ENCODE data around the gene BBC3.

The BBC3 gene

GRCh38 chr19:47230054-47230920 is 712 bp downstream of the BBC3 start:
- no peak for DNase-seq

DNA sequence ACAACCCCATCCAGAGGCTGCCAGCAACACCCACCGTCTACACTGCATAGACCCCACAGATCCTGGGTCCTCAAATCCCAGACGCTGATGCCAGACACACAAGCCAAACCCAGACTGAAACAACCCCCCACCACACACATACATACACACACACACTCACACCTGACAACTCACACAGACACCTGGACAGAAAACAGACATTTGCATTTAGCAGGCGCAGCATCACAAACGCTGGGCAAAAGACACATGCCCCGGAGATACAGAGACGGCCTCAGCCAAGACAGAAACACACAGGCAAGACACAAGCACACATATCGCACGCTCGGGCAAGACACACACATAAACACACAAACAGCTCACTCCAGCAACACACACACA is 1.3 kb downstream of the BBC3 start:
- DNase-seq: no peak

DNA sequence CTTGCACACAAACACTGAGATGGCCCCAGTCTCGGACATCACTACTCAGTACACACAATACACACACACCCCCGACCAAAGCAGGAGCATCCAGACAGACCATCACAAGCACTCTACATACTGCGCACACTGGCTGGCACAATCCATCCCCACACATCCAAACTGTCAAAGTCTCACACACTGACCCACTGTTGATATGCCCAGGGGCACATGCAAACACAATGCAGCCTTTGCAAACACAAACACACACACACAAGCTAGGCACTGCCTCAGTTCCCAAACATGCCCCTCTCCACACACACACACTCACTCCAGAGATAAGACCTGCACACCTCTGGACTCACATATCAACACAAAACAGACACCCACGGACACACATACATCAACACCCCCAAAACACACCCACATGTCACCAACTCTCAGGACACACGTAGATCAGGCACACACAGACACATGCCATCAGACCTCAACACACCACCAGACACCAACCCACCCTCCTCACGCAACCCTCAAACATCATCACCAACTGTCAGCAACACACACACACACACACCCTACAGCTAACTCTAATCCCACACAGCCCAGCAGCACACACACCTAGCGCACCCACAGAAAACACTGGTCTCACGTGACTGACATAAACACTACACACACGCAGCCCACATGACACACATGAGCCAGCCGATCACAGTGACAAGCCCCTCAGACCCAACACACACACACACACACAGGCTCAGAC is 1.9 kb downstream of the BBC3 start:
- DNase-seq: no peak

- no peak for DNase-seq
These were observed 2.6 kb downstream of the BBC3 start for GRCh38 chr19:47228168-47228936.

DNA sequence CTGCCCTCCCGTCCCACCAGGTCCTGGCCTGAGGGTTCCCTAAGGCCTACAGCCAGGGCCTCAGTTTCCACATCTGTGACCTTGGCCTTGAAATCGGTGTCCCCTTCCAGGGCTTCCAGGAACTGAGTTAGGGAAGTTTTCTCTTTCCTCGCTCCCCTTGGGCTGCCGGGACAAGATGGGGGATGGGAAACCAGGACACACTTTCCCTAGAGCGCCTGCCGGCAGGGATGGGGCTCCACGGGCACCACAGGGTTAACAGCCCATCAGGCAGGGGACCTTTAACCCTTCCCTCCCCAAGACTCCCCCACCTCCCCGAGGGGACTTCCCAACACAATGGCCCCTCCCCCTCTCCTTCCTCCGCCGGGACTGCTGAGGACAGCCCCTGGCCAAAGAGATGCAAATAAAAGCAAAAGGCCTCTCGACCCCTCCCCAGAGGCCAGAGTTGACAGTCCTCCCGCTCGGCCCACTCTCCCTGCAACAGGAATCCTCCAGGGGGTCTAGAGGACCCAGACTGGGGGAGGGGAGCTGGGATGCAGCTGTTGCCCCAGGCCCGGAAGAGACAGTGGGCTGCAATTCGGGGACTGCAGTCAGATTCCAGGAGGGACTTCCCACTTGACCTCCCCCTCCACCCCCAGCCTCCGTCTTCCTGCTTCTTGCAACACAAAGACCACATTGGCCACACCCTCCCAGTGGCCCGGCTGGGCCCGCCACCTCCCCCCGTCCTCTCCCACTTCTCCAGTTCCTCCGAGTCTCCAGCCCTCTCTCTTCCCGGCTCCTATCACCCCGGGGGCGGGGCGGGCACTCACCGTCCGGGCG is 3.4 kb downstream of the BBC3 start:
- DNase-seq: no peak

GRCh38 chr19:47226426-47227351 is 4.3 kb downstream of the BBC3 start:
- no peak for DNase-seq

GRCh38 chr19:47225746-47226425 is 5.1 kb downstream of the BBC3 start:
- no peak for DNase-seq

DNA sequence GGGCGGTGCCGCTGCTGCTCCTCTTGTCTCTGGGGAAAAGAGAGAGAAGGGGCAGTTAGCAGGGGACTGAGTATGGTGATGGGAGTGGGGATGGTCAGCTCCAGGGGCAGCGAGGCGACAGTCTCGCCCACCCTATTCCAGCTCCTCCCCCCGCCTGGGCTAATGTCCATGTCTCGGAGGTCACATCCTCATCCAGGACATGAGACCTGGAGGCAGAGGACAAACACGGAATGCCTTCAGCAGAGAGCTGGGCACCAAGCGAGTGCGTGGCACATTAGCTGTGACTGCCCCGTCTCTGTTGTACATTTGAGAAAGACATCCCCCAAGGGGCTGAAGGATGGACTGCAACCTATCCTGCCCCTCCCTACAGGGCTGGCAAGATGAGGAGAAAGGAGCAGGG is 9.1 kb downstream of the BBC3 start:
- no peak for DNase-seq

GRCh38 chr19:47221080-47221841 is 9.7 kb downstream of the BBC3 start:
- DNase-seq: no peak

GRCh38 chr19:47215581-47215980 is 15.4 kb downstream of the BBC3 start:
- no peak for DNase-seq

- no peak for DNase-seq
These were observed 20.2 kb downstream of the BBC3 start for GRCh38 chr19:47210689-47211316.

DNA sequence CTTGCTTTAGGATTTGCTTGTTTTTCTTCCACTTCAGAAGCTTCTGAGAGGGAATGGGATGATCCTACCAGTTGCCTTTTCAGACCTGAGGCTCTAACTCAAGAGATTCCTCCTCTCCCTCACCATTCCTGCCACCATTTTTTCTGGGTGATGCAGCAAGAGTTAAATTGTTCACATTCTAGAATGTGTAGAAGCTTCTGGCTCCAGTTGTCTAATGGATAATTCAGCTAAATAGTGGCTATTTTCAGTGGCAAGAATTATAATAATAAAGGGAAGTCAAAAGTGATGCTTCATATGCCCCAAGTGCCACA is 20.9 kb downstream of the BBC3 start:
- no peak for DNase-seq

DNA sequence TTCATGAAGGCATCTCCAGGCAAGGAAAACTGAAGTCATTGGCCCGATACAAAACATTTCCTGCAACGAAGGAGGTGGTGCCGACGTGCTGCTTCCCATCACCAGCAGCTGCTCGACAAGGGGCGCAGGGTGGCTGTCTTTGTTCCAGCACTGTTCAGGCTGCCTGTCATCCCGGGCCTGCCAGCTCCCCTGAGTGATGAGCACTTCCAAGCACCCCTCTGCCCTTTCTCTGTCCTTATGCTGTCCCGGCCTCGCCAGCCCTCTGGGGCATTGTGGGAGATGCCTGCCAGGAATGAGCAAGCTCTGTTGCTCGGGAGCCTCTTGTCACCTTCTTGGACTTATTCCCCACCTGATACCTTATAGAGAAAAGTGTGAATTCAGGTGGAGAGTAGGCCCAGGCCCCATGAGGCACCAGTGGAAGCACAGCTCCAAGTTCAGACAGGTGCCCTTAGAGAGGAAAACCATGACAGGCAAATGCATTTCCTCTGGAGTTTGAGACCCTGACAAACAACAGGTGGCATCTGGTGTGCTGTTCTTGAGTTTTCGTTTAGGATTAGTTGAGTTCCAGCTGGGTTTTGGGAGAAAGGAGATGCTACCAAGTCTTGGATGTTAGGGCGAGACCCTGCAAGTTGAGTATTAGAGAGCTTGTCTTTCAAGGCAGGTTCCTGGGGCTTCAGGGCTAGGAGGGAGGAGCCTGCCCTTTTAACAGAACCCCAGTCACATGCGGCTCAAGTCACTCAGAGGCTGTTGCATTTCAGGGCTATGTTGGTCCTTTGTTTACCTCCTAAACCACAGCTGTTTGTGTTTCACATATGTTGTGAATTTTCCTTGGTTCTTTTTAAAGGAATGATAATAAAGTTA is 21.4 kb downstream of the BBC3 start:
- DNase-seq: no peak

DNA sequence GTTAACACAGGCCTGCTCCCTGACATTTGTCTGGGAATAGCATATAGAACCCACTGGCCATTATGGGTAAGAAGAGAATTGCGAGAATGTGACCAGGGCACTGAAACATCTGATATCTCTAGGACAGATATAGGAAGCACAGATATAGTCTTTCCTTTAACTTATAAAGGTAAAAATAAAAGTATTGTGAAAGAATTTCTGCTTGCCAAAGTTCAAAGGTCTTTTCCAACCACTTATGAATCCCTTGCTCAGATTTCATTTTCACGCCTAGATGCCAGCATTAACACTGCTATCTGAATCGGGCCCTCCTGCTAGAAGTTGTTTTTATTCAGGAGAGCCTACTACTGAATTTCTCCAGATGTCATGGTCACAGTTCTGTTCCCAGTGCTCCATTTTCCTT is 27.7 kb downstream of the BBC3 start:
- DNase-seq: no peak

DNA sequence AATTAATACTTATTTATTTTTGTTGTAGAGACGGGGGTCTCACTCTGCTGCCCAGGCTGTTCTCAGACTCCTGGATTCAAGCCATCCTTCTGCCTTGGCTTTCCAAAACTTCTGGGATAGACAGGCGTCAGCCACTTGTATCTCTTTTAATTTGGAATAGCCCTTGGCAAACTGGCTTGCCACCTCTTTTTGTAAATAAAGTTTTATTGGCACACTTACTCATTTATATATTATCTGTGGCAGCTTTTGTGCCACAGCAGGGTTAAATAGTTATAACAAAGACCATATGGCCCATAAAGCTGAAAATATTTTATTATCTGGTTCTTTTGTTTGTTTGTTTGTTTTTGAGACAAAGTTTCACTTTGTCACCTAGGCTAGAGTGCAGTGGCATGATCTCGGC is 30.5 kb downstream of the BBC3 start:
- DNase-seq: no peak

- DNase-seq: no peak
These were observed 33.9 kb downstream of the BBC3 start for GRCh38 chr19:47197141-47197540.

DNA sequence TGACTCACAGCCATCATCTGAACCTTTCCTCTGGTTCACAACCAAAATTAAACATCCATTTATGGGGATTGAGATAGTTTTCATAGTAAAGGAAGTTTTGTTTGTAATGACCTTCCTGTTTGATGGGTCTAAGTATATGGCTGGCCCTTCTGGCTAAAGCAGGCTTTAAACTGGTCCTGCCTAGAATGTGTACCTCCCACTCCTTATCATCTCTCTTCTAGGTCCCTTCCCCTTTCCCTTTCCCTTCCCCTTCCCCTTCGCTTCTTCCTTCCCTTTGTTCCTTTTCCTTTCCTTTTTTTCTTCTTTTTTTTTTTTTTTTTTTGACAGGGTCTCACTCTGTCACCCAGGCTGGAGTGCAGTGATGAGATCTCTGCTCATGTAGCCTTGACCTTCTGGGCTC is 35.6 kb downstream of the BBC3 start:
- no peak for DNase-seq

GRCh38 chr19:47190167-47190727 is 40.8 kb downstream of the BBC3 start:
- DNase-seq: no peak

All from NCI-H187 treated with DMSO at 0.1 percent for 48 hours (cell line).